GM10847 (cell line): ENCODE data around the gene NR6A1.

Source experiments
- POLR2A ChIP-seq: IDR thresholded peaks from 2 replicates; pipeline ENCODE4 v1.6.1; 2011; ENCODE audit not compliant: insufficient read length; ENCODE audit errors: extremely low read depth

Gene NR6A1

GRCh38 chr9:124771021-124771866, at the start of gene NR6A1:
Gene NR6A1 (minus strand): TSS chr9:124771311.
- peak; percentile 38 for TF ChIP-seq POLR2A

GRCh38 chr9:124818431-124819281, 47.5 kb upstream of the NR6A1 start:
- no peak for TF ChIP-seq POLR2A

- no peak for TF ChIP-seq POLR2A
Observed at GRCh38 chr9:124815601-124816000, 44.5 kb upstream of the NR6A1 start.

GRCh38 chr9:124814164-124814535, 43.0 kb upstream of the NR6A1 start:
- TF ChIP-seq POLR2A: no peak

GRCh38 chr9:124813501-124814163, 42.5 kb upstream of the NR6A1 start:
- no peak for TF ChIP-seq POLR2A

GRCh38 chr9:124813041-124813440, 41.9 kb upstream of the NR6A1 start:
- TF ChIP-seq POLR2A: no peak

GRCh38 chr9:124812441-124812876, 41.3 kb upstream of the NR6A1 start:
- TF ChIP-seq POLR2A: no peak

GRCh38 chr9:124810663-124811355, 39.7 kb upstream of the NR6A1 start:
- no peak for TF ChIP-seq POLR2A

GRCh38 chr9:124809741-124810500, 38.8 kb upstream of the NR6A1 start:
- TF ChIP-seq POLR2A: no peak

GRCh38 chr9:124809211-124809610, 38.1 kb upstream of the NR6A1 start:
- TF ChIP-seq POLR2A: no peak

GRCh38 chr9:124808246-124808956, 37.3 kb upstream of the NR6A1 start:
- TF ChIP-seq POLR2A: no peak

GRCh38 chr9:124805186-124805585, 34.1 kb upstream of the NR6A1 start:
- no peak for TF ChIP-seq POLR2A

GRCh38 chr9:124803911-124804310, 32.8 kb upstream of the NR6A1 start:
- TF ChIP-seq POLR2A: no peak

GRCh38 chr9:124802426-124802825, 31.3 kb upstream of the NR6A1 start:
- TF ChIP-seq POLR2A: no peak
